Measurements from ENCODE around the gene ACTL10. TPM values are rescaled to one million over a fixed set of nuclear protein-coding genes. Genes with fewer than 3 reads are reported as not detected.

Gene ACTL10
- total and polyA plus RNA-seq, 2 of the 13 experiments (the other 11 are each of a cell fraction or from before 2014, with no cell fraction given), result not detected

GRCh38 chr20:33688938-33689424 is 22.2 kb downstream of the ACTL10 start (continued):
- 0 out of 2 replicates have a peak, but pooled peaks have one; percentile 43 for TF ChIP-seq RERE (CRISPR knock-in tag; IDR thresholded peaks at IDR 0.05; ENCODE audit: low read depth)
- TF ChIP-seq ZNF354B (CRISPR knock-in tag; IDR thresholded peaks at IDR 0.05), result 0 out of 2 replicates have a peak, but pooled peaks have one; percentile 50
- no peak for TF ChIP-seq ZNF335 (CRISPR knock-in tag; IDR thresholded peaks at IDR 0.05)
- TF ChIP-seq KAT7 (CRISPR knock-in tag; IDR thresholded peaks at IDR 0.05; ENCODE audit: borderline replicate concordance), result no peak
- no peak for TF ChIP-seq HMG20A (CRISPR knock-in tag; IDR thresholded peaks at IDR 0.05; ENCODE audit: borderline replicate concordance)
- TF ChIP-seq NAIF1 (CRISPR knock-in tag; IDR thresholded peaks at IDR 0.05; ENCODE audit: borderline replicate concordance), result no peak
- 0 out of 2 replicates have a peak, but pooled peaks have one; percentile 17 for TF ChIP-seq ELF4 (CRISPR knock-in tag; IDR thresholded peaks at IDR 0.05; ENCODE audit: borderline replicate concordance)
- TF ChIP-seq SYNCRIP (IDR thresholded peaks at IDR 0.05; ENCODE audit: insufficient read depth, low read depth, low read length), result no peak
- peak; percentile 83 for TF ChIP-seq REPIN1 (CRISPR knock-in tag; IDR thresholded peaks at IDR 0.05; ENCODE audit: borderline replicate concordance, low read depth)
- TF ChIP-seq HNF4A (CRISPR knock-in tag; IDR thresholded peaks at IDR 0.05), result peak; percentile 73
- TF ChIP-seq ZNF558 (CRISPR knock-in tag; IDR thresholded peaks at IDR 0.05; ENCODE audit: borderline replicate concordance), result no peak
- TF ChIP-seq KDM1A (CRISPR knock-in tag; IDR thresholded peaks at IDR 0.05), result peak; percentile 92
- TF ChIP-seq ZNF792 (CRISPR knock-in tag; IDR thresholded peaks at IDR 0.05), result no peak; the same call in 1 of the 2 replicates
- TF ChIP-seq ZNF121 (CRISPR knock-in tag; IDR thresholded peaks at IDR 0.05), result no peak
- TF ChIP-seq MAF1 (CRISPR knock-in tag; IDR thresholded peaks at IDR 0.05; ENCODE audit: borderline replicate concordance), result no peak
- no peak for TF ChIP-seq ZNF687 (CRISPR knock-in tag; IDR thresholded peaks at IDR 0.05)
- no peak for TF ChIP-seq TBP (CRISPR knock-in tag; IDR thresholded peaks at IDR 0.05)
- 0 out of 2 replicates have a peak, but pooled peaks have one; percentile 7 for TF ChIP-seq ZNF574 (CRISPR knock-in tag; IDR thresholded peaks at IDR 0.05)
- TF ChIP-seq ZNF879 (CRISPR knock-in tag; IDR thresholded peaks at IDR 0.05), result no peak
